NCI-H2227 (cell line): ENCODE data around the gene FANCI.

Experiments
- DNase-seq: peaks from one replicate; lab custom pipeline; 2025; ENCODE audit not compliant: unreplicated experiment; lab: John Stamatoyannopoulos, UW

FANCI gene

GRCh38 chr15:89303986-89304385 is 60.2 kb downstream of the FANCI start:
- DNase-seq = no peak

- DNase-seq = no peak
These were observed 61.6 kb downstream of the FANCI start for GRCh38 chr15:89305395-89305794.

DNA sequence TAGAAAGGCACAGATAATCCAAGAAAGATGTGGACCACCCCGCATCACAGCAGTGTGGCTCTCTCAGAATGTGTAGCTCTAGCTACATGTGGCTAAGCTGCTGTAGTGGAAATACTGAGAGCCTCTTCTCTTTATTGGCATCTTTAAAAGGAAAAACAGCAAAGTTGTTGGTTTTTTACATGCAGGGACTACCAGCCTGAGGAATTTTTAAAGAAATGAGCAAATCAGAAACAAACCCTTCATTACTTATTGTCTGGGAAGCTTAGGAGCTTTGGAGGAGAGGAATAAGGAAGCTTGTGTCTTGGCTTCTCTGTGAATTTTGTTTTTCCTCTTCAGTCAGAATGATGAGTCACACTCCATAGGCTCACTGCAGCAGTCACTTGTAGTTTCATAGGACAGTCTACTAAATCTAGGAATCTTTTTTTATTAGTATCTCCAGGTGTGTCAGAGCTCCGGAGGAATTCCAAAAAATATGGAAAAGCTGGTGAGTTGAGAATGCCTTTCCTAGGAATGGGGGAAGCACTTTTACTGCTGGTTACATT is 63.3 kb downstream of the FANCI start:
- no peak for DNase-seq

- DNase-seq = no peak
These were observed 64.0 kb downstream of the FANCI start for GRCh38 chr15:89307791-89308190.

DNA sequence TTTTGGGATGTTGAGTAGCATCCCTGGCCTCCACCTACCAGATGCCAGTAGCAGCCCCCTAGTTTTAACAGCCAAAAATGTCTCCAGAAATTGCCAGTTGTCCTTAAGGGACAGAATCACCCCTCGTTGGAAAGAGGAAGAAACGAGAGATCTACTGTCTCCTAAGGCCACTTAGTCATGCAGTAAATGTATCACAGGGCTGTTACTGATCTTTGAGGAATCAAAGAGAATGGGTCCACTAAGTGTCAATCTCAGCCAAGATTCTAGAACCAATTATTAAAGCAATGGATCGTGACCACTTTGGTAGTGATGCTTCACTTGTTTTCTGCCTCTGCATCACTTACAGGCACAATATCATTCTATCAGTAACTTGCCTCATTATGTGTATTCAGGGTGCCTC is 64.5 kb downstream of the FANCI start:
- DNase-seq = no peak

DNA sequence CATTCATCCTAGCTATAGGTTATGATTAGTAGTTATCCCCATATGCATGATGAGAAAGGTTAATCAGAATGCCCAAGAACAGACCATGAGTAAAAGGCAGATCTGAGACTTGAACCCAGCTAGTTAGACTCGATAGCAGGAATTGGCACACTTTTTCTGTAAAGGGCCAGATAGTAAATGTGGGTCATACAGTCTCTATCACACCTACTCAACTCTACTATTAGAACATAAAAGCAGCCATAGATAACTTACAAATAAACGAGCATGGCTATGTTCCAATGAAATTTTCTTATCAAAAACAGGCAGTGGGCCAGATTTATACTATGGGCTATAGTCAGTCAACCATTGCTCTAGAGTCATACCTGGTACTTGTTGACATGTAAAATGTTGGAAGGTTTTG is 66.2 kb downstream of the FANCI start:
- DNase-seq = no peak

DNA sequence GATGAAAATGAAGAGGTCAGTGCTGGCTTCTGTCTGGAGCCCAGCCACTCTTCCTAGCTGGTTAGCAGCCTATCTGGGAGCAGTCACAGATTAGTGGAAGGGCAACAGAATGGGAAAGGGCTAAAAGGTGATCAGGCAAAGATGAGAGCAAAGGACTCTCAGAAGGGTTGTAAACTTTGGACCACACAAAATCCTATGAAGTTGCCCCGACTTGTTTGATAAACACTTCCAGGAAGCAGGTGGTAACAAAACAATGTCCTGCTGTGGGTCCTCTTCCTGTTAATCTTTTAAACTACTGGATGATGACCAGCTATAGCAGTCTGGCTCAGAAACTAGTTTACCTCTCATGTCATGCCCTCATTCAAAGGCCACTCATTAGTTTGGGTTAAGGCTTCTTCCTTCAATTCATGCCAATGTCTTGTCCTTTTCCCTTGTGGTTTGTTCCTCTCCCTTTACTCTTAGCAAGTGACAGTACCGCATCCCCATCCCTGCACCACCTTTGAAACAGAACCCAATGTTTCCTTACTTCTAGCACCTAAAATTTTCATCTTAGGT is 71.7 kb downstream of the FANCI start:
- no peak for DNase-seq

DNA sequence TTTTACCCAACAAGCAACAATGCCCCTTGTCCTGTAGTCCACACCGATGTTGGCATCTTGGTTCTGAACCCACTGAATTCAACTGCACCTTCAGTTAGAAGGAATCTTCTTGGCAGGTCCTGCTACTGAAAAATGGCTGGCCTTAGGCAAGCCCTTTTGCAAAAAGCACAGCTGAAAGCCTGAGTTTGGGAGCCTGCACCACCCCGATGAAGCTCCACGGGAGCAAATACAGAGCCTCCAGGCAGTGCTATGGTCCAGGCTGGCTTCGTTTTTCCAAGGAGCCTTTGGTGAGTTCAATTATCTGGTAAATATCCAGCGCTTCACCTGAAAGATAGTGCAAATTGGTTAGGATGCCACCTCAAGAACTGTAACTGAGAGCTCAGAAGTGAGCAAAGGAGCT is 72.7 kb downstream of the FANCI start:
- no peak for DNase-seq

DNA sequence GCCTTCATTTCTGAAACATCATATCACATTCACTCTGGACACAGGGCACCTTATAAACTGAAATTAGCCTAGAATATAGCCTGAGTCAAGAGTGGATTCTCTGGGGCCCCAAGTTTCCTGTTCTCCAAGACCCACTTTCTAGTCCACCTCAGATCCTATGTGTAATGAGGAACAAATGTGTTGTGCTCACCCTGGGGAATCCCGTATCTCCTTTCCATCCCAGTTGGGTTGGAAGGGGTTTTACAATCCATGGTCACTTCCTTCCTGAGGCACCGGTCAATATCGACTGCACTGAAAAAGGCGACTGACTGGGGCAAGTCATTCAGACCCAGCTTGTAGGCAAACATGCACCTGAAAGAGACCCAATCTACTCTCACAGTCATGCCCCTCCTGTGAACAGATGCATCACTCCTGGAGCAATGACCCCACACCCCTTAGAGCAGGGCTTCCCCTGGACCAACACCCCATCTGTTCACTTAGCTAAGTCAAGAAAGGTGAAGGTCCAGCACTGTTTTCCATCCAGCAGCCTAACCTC is 73.5 kb downstream of the FANCI start:
- no peak for DNase-seq

- no peak for DNase-seq
These were observed 75.9 kb downstream of the FANCI start for GRCh38 chr15:89319678-89320077.

- DNase-seq = no peak
These were observed 76.4 kb downstream of the FANCI start for GRCh38 chr15:89320200-89320599.

DNA sequence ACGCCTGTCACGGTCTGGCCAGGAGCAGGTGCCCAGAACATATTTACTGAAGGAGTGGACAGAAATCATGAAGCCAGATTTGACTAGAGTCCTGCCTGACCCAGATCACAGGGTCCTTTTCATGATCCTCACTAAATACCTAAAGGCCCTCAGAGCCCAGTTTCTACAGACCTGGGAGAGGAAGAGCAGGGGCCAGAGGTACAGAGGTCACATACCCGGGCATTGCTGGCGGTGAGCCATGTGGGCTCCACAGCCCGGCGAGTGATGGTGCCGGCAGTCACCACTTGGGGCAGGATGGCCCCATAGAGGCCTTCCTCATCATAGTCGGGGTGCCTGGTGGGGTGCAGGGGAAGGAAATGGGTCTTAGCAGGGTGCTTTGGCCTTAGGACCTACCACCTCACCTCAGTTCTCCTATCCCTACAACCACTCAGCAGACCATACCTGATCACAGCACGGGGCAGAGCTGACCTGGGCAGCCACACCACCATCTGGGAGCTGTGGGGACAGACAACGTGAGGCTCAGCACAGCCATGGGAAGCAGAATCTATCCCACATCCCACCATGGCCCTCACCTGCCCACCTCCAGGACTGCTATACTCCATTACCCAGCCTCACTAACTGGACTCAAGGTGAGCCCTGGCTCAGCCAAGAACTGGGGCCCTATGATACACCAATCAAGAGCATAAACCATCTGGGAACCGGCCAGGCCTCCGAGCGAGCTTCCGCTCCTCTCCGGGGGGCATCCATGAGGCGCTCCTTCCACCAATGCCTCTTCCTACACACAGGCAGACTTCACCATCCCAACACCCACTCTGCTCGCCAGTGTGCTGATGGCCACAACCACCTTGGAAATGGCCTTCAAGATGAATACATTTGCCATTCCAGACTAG is 78.0 kb downstream of the FANCI start:
- DNase-seq = no peak

GRCh38 chr15:89322822-89323221 is 79.0 kb downstream of the FANCI start:
- no peak for DNase-seq

DNA sequence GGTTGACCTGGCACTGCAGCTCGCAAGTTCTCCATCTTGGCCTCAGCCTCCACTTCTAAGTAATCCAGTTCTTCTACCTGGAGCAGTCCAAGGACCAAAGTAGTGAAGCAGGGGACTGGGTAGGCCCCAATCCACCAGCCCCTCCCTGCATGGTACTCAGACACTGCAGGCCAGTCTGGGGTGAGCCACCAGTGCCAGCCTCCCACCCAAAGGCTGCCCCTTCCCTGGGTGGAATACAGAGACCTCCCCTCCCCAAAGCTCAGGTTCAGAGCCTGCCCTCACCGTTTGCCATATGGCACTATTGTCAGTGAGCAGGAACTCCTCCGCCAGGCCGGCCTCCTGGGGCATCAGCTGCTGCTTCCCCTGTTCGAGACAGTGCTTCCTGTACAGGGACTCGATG is 80.0 kb downstream of the FANCI start:
- DNase-seq = no peak

GRCh38 chr15:89325039-89325803 is 81.4 kb downstream of the FANCI start:
- no peak for DNase-seq

DNA sequence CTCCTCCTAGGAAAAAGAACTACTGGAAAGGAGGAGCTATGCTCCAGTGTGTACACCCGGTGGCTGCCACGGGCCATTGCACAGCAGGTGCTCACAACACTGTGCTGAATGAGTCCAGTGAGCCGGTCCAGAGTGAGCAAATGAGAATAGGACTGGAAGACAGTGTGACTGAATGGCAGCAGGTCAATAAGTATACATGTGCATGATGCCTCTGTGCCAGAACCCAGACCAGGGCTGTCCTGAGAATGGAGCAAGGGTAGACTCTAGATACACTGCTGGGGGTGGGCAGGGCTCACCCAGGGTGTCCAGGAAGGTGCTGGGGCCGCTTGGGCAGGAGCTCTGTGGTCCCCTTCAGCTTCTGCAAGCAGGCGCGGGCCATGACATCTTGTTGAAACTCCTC is 82.5 kb downstream of the FANCI start:
- no peak for DNase-seq

DNA sequence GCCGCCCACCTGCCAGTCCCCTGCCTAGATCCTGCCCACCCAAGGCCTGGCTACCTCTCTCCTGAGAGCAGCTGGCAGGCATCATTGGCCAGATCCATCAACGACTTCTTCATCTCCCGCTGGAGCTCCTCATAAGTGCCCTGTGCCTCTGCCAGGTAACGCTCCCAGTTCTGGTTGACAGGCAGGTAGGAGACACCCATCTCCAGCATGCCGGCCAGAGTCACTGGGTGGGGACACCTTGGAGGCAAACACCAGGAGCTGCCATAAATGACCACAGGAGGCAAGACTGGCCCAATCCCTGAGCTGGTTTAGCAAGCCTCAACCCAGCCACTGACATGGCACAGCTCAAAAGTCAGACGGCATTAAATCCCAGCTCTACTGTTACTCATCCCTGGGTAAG is 83.3 kb downstream of the FANCI start:
- no peak for DNase-seq

DNA sequence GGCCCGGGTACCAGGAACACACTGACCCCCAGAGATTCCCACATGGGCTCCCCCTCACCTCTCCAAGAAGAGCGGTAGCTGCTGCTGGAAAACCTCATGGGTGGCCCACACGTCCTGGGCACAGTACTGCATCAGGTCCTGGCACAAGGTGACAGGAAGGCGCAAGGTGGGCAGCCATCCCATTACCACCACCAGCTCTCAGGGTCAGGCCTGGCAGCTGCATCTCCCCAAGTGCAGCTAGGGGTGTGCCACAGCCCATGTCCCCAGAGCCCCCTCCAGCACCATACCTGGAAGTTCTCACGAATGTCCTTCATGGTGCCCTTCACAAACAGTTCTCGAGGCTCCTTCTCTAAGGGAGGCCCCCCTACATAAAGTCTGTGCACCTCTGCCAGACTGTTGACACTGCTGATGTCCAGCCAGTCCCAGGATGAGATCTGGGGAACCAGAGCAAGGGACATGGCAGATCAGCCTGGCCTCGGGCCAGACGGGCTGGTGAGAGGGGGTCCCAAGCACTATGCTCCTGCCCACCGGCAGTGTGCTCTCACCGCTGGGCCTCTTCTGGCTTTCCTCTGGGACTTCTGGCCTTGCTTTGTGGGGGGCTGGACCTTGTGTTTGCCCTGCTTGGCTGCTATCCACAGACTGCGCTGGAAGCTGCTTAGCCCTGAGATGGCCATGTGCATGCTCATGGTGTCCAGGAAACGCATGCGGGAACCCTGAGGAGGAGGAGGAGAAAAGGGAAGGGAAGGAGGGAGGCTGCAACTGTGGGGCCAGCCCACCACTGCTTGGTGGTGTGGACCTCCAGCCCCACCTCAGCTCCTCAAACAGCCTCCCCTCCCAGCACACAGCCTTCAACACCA is 84.8 kb downstream of the FANCI start:
- no peak for DNase-seq

DNA sequence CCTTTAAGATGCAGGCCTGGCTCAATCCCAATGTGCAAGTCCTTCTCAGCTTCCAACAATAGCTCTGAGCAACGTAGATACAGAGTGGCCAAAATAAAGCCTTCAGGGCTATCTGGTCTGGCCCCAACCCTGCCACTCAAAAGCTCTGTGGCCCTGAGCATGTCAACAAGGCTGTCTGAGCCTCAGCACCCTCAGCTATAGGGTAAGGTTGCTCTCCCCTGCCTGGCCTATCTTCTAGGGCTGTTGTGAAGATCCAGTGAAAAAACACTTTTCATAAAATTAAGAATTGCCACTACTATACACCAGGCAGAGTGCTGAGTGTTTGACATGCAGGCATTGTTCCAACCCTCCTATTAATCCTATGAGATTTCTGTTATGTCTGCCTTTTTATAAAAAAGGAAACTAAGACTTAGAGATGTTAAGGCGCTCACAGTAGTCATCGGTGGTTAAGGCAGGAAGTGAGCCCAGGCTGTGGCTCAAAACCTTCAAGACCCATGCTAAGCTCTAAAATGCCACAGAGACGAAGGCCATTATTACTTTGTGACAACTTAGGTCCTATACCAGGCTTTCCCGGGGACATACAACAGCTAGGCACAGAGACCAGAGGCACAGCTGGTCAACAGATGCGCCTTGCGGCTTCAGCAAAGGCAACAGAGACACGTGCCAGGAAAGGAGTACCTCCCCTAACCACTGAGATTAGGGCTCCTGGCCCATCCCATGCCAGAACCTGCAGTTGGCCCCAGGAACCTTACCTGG is 85.7 kb downstream of the FANCI start:
- DNase-seq = no peak

DNA sequence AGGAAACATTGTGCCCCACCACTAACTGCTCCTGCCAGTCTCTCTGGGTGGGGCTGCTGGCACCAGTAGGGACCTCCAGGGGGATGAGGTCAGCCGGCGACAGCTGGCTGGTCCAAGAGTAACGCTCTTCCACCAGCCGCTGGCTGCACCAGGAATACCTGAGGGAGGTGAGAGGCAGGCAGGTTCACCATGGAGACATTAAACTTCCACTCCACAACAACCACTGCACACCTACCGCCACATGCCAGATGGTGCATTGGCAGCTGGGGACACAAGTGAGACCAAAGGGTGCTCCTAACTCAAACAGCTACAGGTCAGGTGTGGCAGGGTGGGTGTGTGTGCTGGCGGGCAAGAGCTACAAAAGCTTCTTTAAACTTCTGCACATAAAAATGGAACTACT is 86.3 kb downstream of the FANCI start:
- no peak for DNase-seq
